HEK293 (cell line): ENCODE results near the gene MPC1L.

Source experiments
- CTCF ChIA-PET: fragments of 350-600 bp; formaldehyde crosslinking; extraction: SDS; loops from one replicate; lab custom pipeline; 2021; ENCODE audit warnings: antibody characterized with exemption; lab: Yijun Ruan, JAX
- POLR2A ChIA-PET: fragments of 300-600 bp; formaldehyde crosslinking; extraction: SDS; loops from one replicate; lab custom pipeline; 2020; ENCODE audit warnings: antibody characterized with exemption, inconsistent platforms; lab: Yijun Ruan, JAX
- H3K27ac ChIP-seq: fragments of 200-500 bp; sonication (Bioruptor generic); 2 replicates; pipeline ENCODE4 v1.5.1; 2014; ENCODE audit warnings: low read depth, low read length, control low read depth, inconsistent platforms; ENCODE audit errors: extremely low read depth
- H3K36me3 ChIP-seq, 2 experiments: fragments of 200-500 bp in 1 of 2; sonication (Bioruptor generic) in 1 of 2; 1 replicate in 1 of 2; 2 replicates in 1 of 2; pipeline ENCODE4 v1.5.1; 2014 to 2017; ENCODE audit warnings: inconsistent platforms in 2 of 2, low read length in 2 of 2; ENCODE audit not compliant: control insufficient read depth in 2 of 2, insufficient read depth in 1 of 2
- H3K4me1 ChIP-seq: fragments of 200-500 bp; sonication (Bioruptor generic); 2 replicates; pipeline ENCODE4 v1.5.1; 2014; ENCODE audit warnings: mild to moderate bottlenecking, low read length, inconsistent platforms; ENCODE audit not compliant: control insufficient read depth, insufficient read depth
- H3K4me3 ChIP-seq: 2 replicates; pipeline ENCODE4 v1.5.1; 2011; ENCODE audit warnings: low read depth, mild to moderate bottlenecking, control low read depth, low read length, moderate library complexity
- H3K9me3 ChIP-seq: fragments of 200-500 bp; sonication (Bioruptor generic); 2 replicates; pipeline ENCODE4 v1.5.1; 2014; ENCODE audit warnings: low read depth, low read length, inconsistent platforms; ENCODE audit not compliant: control insufficient read depth, insufficient read depth
- PRDM1 ChIP-seq: fragments of 450-650 bp; formaldehyde crosslinking; IDR thresholded peaks from 2 replicates; pipeline ENCODE4; 2016; ENCODE audit warnings: missing biosample characterization, missing genetic modification characterization
- PRDM2 ChIP-seq: fragments of 450-650 bp; formaldehyde crosslinking; IDR thresholded peaks from 2 replicates; pipeline ENCODE4 v1.5.1; 2016; ENCODE audit warnings: missing biosample characterization, missing genetic modification characterization, borderline replicate concordance
- REST ChIP-seq: fragments of 450-650 bp; formaldehyde crosslinking; IDR thresholded peaks from 2 replicates; pipeline ENCODE4 v1.5.1; 2016; ENCODE audit warnings: missing biosample characterization, missing genetic modification characterization
- SCRT1 ChIP-seq: fragments of 450-650 bp; formaldehyde crosslinking; IDR thresholded peaks from 2 replicates; pipeline ENCODE4 v1.5.1; 2016; ENCODE audit warnings: missing biosample characterization, missing genetic modification characterization, borderline replicate concordance
- ZBTB1 ChIP-seq: fragments of 450-650 bp; formaldehyde crosslinking; IDR thresholded peaks from 2 replicates; pipeline ENCODE4 v1.5.1; 2016; ENCODE audit warnings: missing biosample characterization, missing genetic modification characterization
- ZBTB49 ChIP-seq: fragments of 450-650 bp; formaldehyde crosslinking; IDR thresholded peaks from 2 replicates; pipeline ENCODE4 v1.5.1; 2016; ENCODE audit warnings: missing biosample characterization, missing genetic modification characterization, low read depth
- ZFP37 ChIP-seq: fragments of 450-650 bp; formaldehyde crosslinking; IDR thresholded peaks from 2 replicates; pipeline ENCODE4 v1.5.1; 2016; ENCODE audit warnings: missing biosample characterization, missing genetic modification characterization
- ZFP69B ChIP-seq: fragments of 450-650 bp; formaldehyde crosslinking; IDR thresholded peaks from 2 replicates; pipeline ENCODE4 v1.5.1; 2016; ENCODE audit warnings: missing biosample characterization, missing genetic modification characterization
- ZNF146 ChIP-seq: fragments of 450-650 bp; formaldehyde crosslinking; IDR thresholded peaks from 2 replicates; pipeline ENCODE4 v1.5.1; 2016; ENCODE audit warnings: missing biosample characterization, missing genetic modification characterization
- ZNF184 ChIP-seq: fragments of 450-650 bp; IDR thresholded peaks from 2 replicates; pipeline ENCODE4 v1.5.1; 2018; ENCODE audit warnings: missing biosample characterization, mild to moderate bottlenecking, missing genetic modification characterization
- ZNF37A ChIP-seq: fragments of 450-650 bp; IDR thresholded peaks from 2 replicates; pipeline ENCODE4 v1.5.1; 2018; ENCODE audit warnings: missing biosample characterization, missing genetic modification characterization
- ZNF514 ChIP-seq: fragments of 450-650 bp; formaldehyde crosslinking; IDR thresholded peaks from 2 replicates; pipeline ENCODE4 v1.5.1; 2016; ENCODE audit warnings: missing biosample characterization, missing genetic modification characterization
- ZNF558 ChIP-seq: fragments of 450-650 bp; formaldehyde crosslinking; IDR thresholded peaks from 2 replicates; pipeline ENCODE4 v1.5.1; 2016; ENCODE audit warnings: missing biosample characterization, missing genetic modification characterization
- ZNF600 ChIP-seq: fragments of 450-650 bp; formaldehyde crosslinking; IDR thresholded peaks from 2 replicates; pipeline ENCODE4 v1.5.1; 2016; ENCODE audit warnings: missing biosample characterization, missing genetic modification characterization
- ZNF629 ChIP-seq: fragments of 450-650 bp; formaldehyde crosslinking; IDR thresholded peaks from 2 replicates; pipeline ENCODE4 v1.5.1; 2017; ENCODE audit warnings: missing biosample characterization, missing genetic modification characterization
- ZNF658 ChIP-seq: fragments of 450-650 bp; formaldehyde crosslinking; IDR thresholded peaks from 2 replicates; pipeline ENCODE4; 2016; ENCODE audit warnings: missing biosample characterization, missing genetic modification characterization
- ZNF777 ChIP-seq: fragments of 450-650 bp; formaldehyde crosslinking; IDR thresholded peaks from 2 replicates; pipeline ENCODE4 v1.5.1; 2017; ENCODE audit warnings: missing biosample characterization, missing genetic modification characterization, borderline replicate concordance
- ZSCAN18 ChIP-seq: fragments of 450-650 bp; formaldehyde crosslinking; IDR thresholded peaks from 2 replicates; pipeline ENCODE4 v1.5.1; 2016; ENCODE audit warnings: missing biosample characterization, missing genetic modification characterization
- TF ChIP-seq, protein P1 (sequence below): fragments of 450-650 bp; formaldehyde crosslinking; optimal IDR thresholded peaks from 2 replicates; pipeline ENCODE3; 2016; ENCODE audit warnings: missing biosample characterization, mild to moderate bottlenecking, missing genetic modification characterization

MPC1L gene

DNA sequence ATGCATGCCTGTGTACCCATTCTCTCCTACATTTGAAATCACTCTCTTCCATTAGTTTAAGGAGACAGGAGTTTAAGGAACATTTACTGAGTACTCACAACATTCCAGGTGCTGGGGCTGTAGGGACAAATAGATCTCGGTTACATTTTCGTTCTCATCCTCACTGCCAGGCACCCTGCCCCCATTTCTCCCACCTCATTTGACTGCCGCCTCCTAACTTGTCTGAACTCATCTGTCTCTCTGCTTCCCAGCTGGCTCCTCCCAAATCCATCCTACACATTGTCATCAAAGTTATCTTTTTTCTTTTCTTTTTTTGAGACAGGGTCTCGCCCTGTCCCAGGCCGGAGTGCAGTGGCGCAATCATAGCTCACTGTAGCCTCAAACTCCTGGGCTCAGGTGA is 19.8 kb upstream of the MPC1L start (continued):
- TF ChIP-seq REST (tag by site-specific recombination) (no peak), ZNF600 (tag by site-specific recombination) (no peak)

DNA sequence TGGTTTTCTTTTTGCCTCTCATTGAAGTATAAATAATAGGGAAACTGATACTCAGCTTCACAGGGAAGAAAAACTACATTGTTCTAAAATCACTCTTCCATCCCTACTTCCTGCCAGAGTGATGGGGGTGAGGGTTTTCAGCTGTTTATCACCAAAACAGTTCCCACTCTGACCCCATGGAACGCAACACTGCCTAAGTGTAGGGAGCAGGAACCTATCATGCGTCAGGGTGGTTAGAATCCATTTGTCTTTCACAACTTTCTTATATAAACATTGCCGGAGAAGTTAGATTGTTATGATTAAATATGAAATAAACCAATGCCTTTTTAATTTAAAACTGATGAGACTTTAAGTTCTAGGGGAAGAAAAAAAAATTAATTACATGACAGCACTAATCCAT is 15.8 kb upstream of the MPC1L start:
- POLR2A ChIA-PET, result no interaction called here

More for the DNA sequence above, 15.8 kb upstream of the MPC1L start:
- peaks cover 3 to 9% of the 10 kb centered on the region in 2 experiments for H3K36me3 ChIP-seq
- H3K27ac ChIP-seq, result no peak overlapping the region
- CTCF ChIA-PET, result no interaction called here
- H3K9me3 ChIP-seq, result no peaks in the 10 kb centered on the region
- no peak overlapping the region for H3K4me3 ChIP-seq
- TF ChIP-seq ZNF184 (no peak), ZFP37 (no peak), PRDM1 (tag by site-specific recombination) (no peak), ZSCAN18 (tag by site-specific recombination) (no peak), ZBTB49 (tag by site-specific recombination) (no peak), ZFP69B (tag by site-specific recombination) (no peak), ZNF146 (tag by site-specific recombination) (no peak), ZNF37A (tag by site-specific recombination) (no peak), SCRT1 (tag by site-specific recombination) (no peak), ZNF658 (tag by site-specific recombination) (no peak), ZNF558 (no peak), ZNF777 (tag by site-specific recombination) (no peak), ZNF514 (no peak), ZBTB1 (tag by site-specific recombination) (no peak), ZNF629 (no peak), PRDM2 (tag by site-specific recombination) (no peak)
- TF ChIP-seq, protein P1, sequence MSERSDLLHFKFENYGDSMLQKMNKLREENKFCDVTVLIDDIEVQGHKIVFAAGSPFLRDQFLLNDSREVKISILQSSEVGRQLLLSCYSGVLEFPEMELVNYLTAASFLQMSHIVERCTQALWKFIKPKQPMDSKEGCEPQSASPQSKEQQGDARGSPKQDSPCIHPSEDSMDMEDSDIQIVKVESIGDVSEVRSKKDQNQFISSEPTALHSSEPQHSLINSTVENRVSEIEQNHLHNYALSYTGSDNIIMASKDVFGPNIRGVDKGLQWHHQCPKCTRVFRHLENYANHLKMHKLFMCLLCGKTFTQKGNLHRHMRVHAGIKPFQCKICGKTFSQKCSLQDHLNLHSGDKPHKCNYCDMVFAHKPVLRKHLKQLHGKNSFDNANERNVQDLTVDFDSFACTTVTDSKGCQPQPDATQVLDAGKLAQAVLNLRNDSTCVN (tag by site-specific recombination), result no peak
- TF ChIP-seq, all 188 proteins: peak for 0
- H3K4me1 ChIP-seq, result no peaks in the 10 kb centered on the region
